ENCODE results near the gene ZZZ3.
"Not testable (repeated sequence)": the region's sequence is repeated elsewhere in the genome, so short reads cannot be mapped to it uniquely, and the experiment has no call there.

The ZZZ3 gene

GRCh38 chr1:77659879-77660593 is 22.4 kb downstream of the ZZZ3 start:
- TF ChIP-seq CTCF (IDR thresholded peaks at IDR 0.05; ENCODE audit: low read depth, low read length, missing control alignments): no peak
- in situ Hi-C loops (cut with HindIII; ENCODE audit: low sequenced_read_pairs): no loop called here
- no peak overlapping the region for H3K4me3 ChIP-seq (ENCODE audit: low read depth, low read length)
- no peak for DNase-seq (ENCODE audit: low read depth)

- no peak overlapping the region for H3K4me3 ChIP-seq (ENCODE audit: low read depth, low read length)
- no peak for TF ChIP-seq CTCF (IDR thresholded peaks at IDR 0.05; ENCODE audit: low read depth, low read length, missing control alignments)
- in situ Hi-C loops (cut with HindIII; ENCODE audit: low sequenced_read_pairs): no loop called here
- DNase-seq (ENCODE audit: low read depth): no peak
These were observed 24.2 kb downstream of the ZZZ3 start for GRCh38 chr1:77658271-77658670.

- TF ChIP-seq CTCF (IDR thresholded peaks at IDR 0.05; ENCODE audit: low read depth, low read length, missing control alignments): no peak
- in situ Hi-C loops (cut with HindIII; ENCODE audit: low sequenced_read_pairs): no loop called here
- DNase-seq (ENCODE audit: low read depth): no peak
- H3K4me3 ChIP-seq (ENCODE audit: low read depth, low read length): no peak overlapping the region
These were observed 27.0 kb downstream of the ZZZ3 start for GRCh38 chr1:77655431-77655974.

GRCh38 chr1:77652970-77653516 is 29.4 kb downstream of the ZZZ3 start:
- DNase-seq (ENCODE audit: low read depth): no peak
- H3K4me3 ChIP-seq (ENCODE audit: low read depth, low read length): no peak overlapping the region
- no peak for TF ChIP-seq CTCF (IDR thresholded peaks at IDR 0.05; ENCODE audit: low read depth, low read length, missing control alignments)
- in situ Hi-C loops (cut with HindIII; ENCODE audit: low sequenced_read_pairs): no loop called here

GRCh38 chr1:77652268-77652667 is 30.2 kb downstream of the ZZZ3 start:
- TF ChIP-seq CTCF (IDR thresholded peaks at IDR 0.05; ENCODE audit: low read depth, low read length, missing control alignments): no peak
- no peak for DNase-seq (ENCODE audit: low read depth)
- no peak overlapping the region for H3K4me3 ChIP-seq (ENCODE audit: low read depth, low read length)
- in situ Hi-C loops (cut with HindIII; ENCODE audit: low sequenced_read_pairs): no loop called here

GRCh38 chr1:77649127-77649526 is 33.3 kb downstream of the ZZZ3 start:
- H3K4me3 ChIP-seq (ENCODE audit: low read depth, low read length): no peak overlapping the region
- in situ Hi-C loops (cut with HindIII; ENCODE audit: low sequenced_read_pairs): no loop called here
- DNase-seq (ENCODE audit: low read depth): no peak
- TF ChIP-seq CTCF (IDR thresholded peaks at IDR 0.05; ENCODE audit: low read depth, low read length, missing control alignments): no peak

- in situ Hi-C loops (cut with HindIII; ENCODE audit: low sequenced_read_pairs); H3K4me3 ChIP-seq (ENCODE audit: low read depth, low read length); DNase-seq (ENCODE audit: low read depth): not testable (repeated sequence)
These were observed 36.2 kb downstream of the ZZZ3 start for GRCh38 chr1:77646224-77646623.
